IMR-90 (cell line): Measurements from ENCODE around the gene OR11A1.

Experiments used
- NFE2L2 ChIP-seq: fragments of 150-350 bp; IDR thresholded peaks from 2 replicates; pipeline ENCODE4 v1.6.1; 2016; ENCODE audit warnings: low read depth, mild to moderate bottlenecking, low read length
- TF ChIP-seq, protein P1 (sequence below): conservative IDR thresholded peaks from 2 replicates; pipeline ENCODE4 v1.5.1; 2012; ENCODE audit warnings: mild to moderate bottlenecking, low read depth, low read length, improper control_type of control experiment

DNA sequence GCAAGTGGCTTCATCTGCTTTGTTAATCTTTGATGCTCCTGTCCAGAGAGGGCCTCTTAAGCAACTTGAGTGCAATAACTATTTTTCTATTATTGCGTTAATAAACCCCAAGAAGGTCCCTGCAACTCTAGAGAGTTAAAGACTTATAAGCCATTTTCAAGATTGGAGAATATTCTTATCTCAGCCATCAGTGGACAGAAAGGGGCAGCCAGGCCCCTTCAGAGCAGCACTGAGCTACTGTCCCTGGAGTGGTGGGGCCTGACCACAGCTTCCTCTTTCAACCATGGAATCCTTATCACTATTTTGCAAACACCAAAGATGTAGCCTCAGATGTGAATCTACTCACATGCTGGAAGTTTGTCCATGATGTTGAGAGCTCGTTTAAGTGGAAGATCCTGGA, 33.7 kb upstream of the OR11A1 start:
- TF ChIP-seq, protein P1, sequence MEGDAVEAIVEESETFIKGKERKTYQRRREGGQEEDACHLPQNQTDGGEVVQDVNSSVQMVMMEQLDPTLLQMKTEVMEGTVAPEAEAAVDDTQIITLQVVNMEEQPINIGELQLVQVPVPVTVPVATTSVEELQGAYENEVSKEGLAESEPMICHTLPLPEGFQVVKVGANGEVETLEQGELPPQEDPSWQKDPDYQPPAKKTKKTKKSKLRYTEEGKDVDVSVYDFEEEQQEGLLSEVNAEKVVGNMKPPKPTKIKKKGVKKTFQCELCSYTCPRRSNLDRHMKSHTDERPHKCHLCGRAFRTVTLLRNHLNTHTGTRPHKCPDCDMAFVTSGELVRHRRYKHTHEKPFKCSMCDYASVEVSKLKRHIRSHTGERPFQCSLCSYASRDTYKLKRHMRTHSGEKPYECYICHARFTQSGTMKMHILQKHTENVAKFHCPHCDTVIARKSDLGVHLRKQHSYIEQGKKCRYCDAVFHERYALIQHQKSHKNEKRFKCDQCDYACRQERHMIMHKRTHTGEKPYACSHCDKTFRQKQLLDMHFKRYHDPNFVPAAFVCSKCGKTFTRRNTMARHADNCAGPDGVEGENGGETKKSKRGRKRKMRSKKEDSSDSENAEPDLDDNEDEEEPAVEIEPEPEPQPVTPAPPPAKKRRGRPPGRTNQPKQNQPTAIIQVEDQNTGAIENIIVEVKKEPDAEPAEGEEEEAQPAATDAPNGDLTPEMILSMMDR = no peak
- TF ChIP-seq NFE2L2 = no peak
